ENCODE results near the gene HILPDA. TPM values are rescaled to one million over a fixed set of nuclear protein-coding genes. Genes with fewer than 3 reads are reported as not detected.

Gene HILPDA
- total and polyA plus RNA-seq, 9 of the 15 experiments (the other 6 are each of a cell fraction or from before 2014, with no cell fraction given): 8.3 to 71.8 (median 23.5) TPM

- H3K4me1 ChIP-seq (replicated peaks in 1 of 2; ENCODE audit: control insufficient read depth in 2 of 2, insufficient read depth in 2 of 2, low read length in 2 of 2): peaks cover 6 to 14% of the 10 kb centered on the region in 2 experiments; a peak in 4 of 5 replicates
- in situ Hi-C loops (cut with MboI): no loop called here
- no peak for DNase-seq (ENCODE audit: extremely low read depth in 1 of 4, low spot score in 3 of 4)
- no peaks in the 10 kb centered on the region for H4K20me1 ChIP-seq (replicated peaks; ENCODE audit: control insufficient read depth, insufficient read depth, low read length)
- no peak overlapping the region for H3K4me3 ChIP-seq
- no peaks in the 10 kb centered on the region; a peak in 1 of 5 replicates for H3K27me3 ChIP-seq (ENCODE audit: control insufficient read depth in 2 of 2, insufficient read depth in 2 of 2, low read length in 2 of 2)
- ChIA-PET POLR2A (interaction anchor here (0.7 to 1.4 kb wide), 4 partner anchors 9 to 22 kb away, joined by 3 read pairs; no protein-coding TSS in a partner anchor), CTCF (ENCODE audit: low intra/inter-chr PET ratio) (interaction anchor here (0.6 kb wide), 1 partner anchor 48 kb away, joined by 5 read pairs; no protein-coding TSS in a partner anchor)
- peak overlapping the region; percentile 9; the same call in 1 of the 3 replicates for H3K27ac ChIP-seq (ENCODE audit: extremely low read depth, low read depth, low read length)
- H3K4me2 ChIP-seq (ENCODE audit: insufficient read depth, low read length): peak overlapping the region; percentile 31; the same call in 1 of the 2 replicates
- no TSS peak for BruUV-seq (replicated peaks)
- H3K36me3 ChIP-seq (ENCODE audit: control insufficient read depth, insufficient read depth, low read length): no peaks in the 10 kb centered on the region
- ATAC-seq: peak; percentile 54
- H3K9me3 ChIP-seq (replicated peaks; ENCODE audit: control insufficient read depth, insufficient read depth, low read depth, low read length): no peaks in the 10 kb centered on the region
- intact Hi-C loops (cut with micrococcal nuclease): no loop called here
- FAIRE-seq: peak; percentile 23
- WGBS (ENCODE audit: insufficient coverage, low coverage, missing lambda C conversion rate): 32% methylated on average over 8 of the region's 8 CpGs
- no peak overlapping the region for H3K9ac ChIP-seq (ENCODE audit: insufficient read depth in 1 of 2, low read depth in 2 of 2, low read length in 2 of 2)
- H3K79me2 ChIP-seq (ENCODE audit: control insufficient read depth, insufficient read depth, low read length): no peaks in the 10 kb centered on the region
- no peaks in the 10 kb centered on the region for H3K9me1 ChIP-seq (ENCODE audit: control insufficient read depth, insufficient read depth, low read length)
- H2AFZ ChIP-seq (ENCODE audit: low read depth, low read length): peak overlapping the region; percentile 70
- no peak for TF ChIP-seq EP300 (IDR thresholded peaks at IDR 0.05; ENCODE audit: low read length)
- peak; percentile 80 for TF ChIP-seq SMARCA4 (IDR thresholded peaks at IDR 0.05)
- TF ChIP-seq TRIM24 (IDR thresholded peaks at IDR 0.05): 0 out of 4 replicates have a peak, but pooled peaks of 1 of the 2 experiments have one; percentile 15
- no peak for TF ChIP-seq ZC3H8 (IDR thresholded peaks at IDR 0.05)
- no peak for TF ChIP-seq ZNF57 (CRISPR knock-in tag; IDR thresholded peaks at IDR 0.05)
- peak; percentile 53; the same call in 1 of the 2 replicates for TF ChIP-seq LCOR (CRISPR knock-in tag; IDR thresholded peaks at IDR 0.05)
- no peak for TF ChIP-seq ARNT (IDR thresholded peaks at IDR 0.05)
- no peak for TF ChIP-seq MLX (CRISPR knock-in tag; conservative IDR thresholded peaks at IDR 0.05)
- no peak for TF ChIP-seq ZNF197 (CRISPR knock-in tag; IDR thresholded peaks at IDR 0.05; ENCODE audit: low read depth)
- TF ChIP-seq CAMTA2 (CRISPR knock-in tag; conservative IDR thresholded peaks at IDR 0.05): no peak
- TF ChIP-seq ZFX (CRISPR knock-in tag; IDR thresholded peaks at IDR 0.05): peak; percentile 31; the same call in 1 of the 2 replicates
- no peak for TF ChIP-seq ZNF146 (CRISPR knock-in tag; IDR thresholded peaks at IDR 0.05; ENCODE audit: unreplicated experiment)
- TF ChIP-seq ZNF239 (CRISPR knock-in tag; IDR thresholded peaks at IDR 0.05): no peak
- no peak for TF ChIP-seq THRB (CRISPR knock-in tag; conservative IDR thresholded peaks at IDR 0.05)
- no peak for TF ChIP-seq WHSC1 (IDR thresholded peaks at IDR 0.05; ENCODE audit: low read length)
- no peak for TF ChIP-seq CXXC5 (CRISPR knock-in tag; IDR thresholded peaks at IDR 0.05)
- 0 out of 2 replicates have a peak, but pooled peaks have one; percentile 72 for TF ChIP-seq MTA1 (IDR thresholded peaks at IDR 0.05; ENCODE audit: borderline replicate concordance)
- TF ChIP-seq ZNF23 (CRISPR knock-in tag; IDR thresholded peaks at IDR 0.05): no peak
- TF ChIP-seq TRIM28 (IDR thresholded peaks at IDR 0.05): no peak
- no peak for TF ChIP-seq SMAD3 (CRISPR knock-in tag; conservative IDR thresholded peaks at IDR 0.05)
- no peak for TF ChIP-seq KHSRP (IDR thresholded peaks at IDR 0.05)
- no peak for TF ChIP-seq PCBP2 (IDR thresholded peaks at IDR 0.05; ENCODE audit: low read depth, low read length, poor library complexity, severe bottlenecking)
These were observed 18.0 kb upstream of the HILPDA start for GRCh38 chr7:128437426-128438332.

All from K562 (cell line).